ENCODE measurements around the gene CD70.
A peak's percentile ranks its signal among the peaks of the same experiment; 100 is the strongest.

The CD70 gene

GRCh38 chr19:6543866-6544347 lies 47.0 kb downstream of the CD70 start:
- Histone ChIP-seq H3K36me3 (ENCODE audit: control insufficient read depth in 2 of 2, insufficient read depth in 1 of 2, low read length in 2 of 2) (no peaks in the 10 kb centered on the region), H3K4me3 (ENCODE audit: low read depth, low read length) (no peak overlapping the region), H3K4me1 (ENCODE audit: control insufficient read depth, insufficient read depth, low read length) (no peaks in the 10 kb centered on the region), H3K27ac (ENCODE audit: extremely low read depth, low read depth, low read length) (no peak overlapping the region), H3K9me3 (ENCODE audit: control insufficient read depth, insufficient read depth, low read depth, low read length) (no peaks in the 10 kb centered on the region)
- CTCF ChIA-PET = no interaction called here
- POLR2A ChIA-PET = no interaction called here
- no peak for TF ChIP-seq TRIM28 (IDR thresholded peaks at IDR 0.05; ENCODE audit: borderline replicate concordance, low read length)
- TF ChIP-seq ZNF148 (tag by site-specific recombination; IDR thresholded peaks at IDR 0.05; ENCODE audit: borderline replicate concordance) = no peak
- no peak for TF ChIP-seq ZBTB17 (tag by site-specific recombination; IDR thresholded peaks at IDR 0.05)
- no peak for TF ChIP-seq ZNF169 (tag by site-specific recombination; IDR thresholded peaks at IDR 0.05)

- CTCF ChIA-PET = interaction anchor here (0.6 kb wide), 1 partner anchor 317 kb away, joined by 3 read pairs; no protein-coding TSS in a partner anchor
- Histone ChIP-seq H3K4me3 (ENCODE audit: low read depth, low read length) (no peak overlapping the region), H3K4me1 (ENCODE audit: control insufficient read depth, insufficient read depth, low read length) (no peaks in the 10 kb centered on the region), H3K9me3 (ENCODE audit: control insufficient read depth, insufficient read depth, low read depth, low read length) (no peaks in the 10 kb centered on the region), H3K27ac (ENCODE audit: extremely low read depth, low read depth, low read length) (no peak overlapping the region), H3K36me3 (ENCODE audit: control insufficient read depth in 2 of 2, insufficient read depth in 1 of 2, low read length in 2 of 2) (peaks cover 0 to 4% of the 10 kb centered on the region in 2 experiments; a peak in 1 of 3 replicates)
- TF ChIP-seq SCRT2 (tag by site-specific recombination; IDR thresholded peaks at IDR 0.05) (peak; percentile 74), ZNF629 (tag by site-specific recombination; IDR thresholded peaks at IDR 0.05) (peak; percentile 69), ATF2 (tag by site-specific recombination; IDR thresholded peaks at IDR 0.05; ENCODE audit: low read depth) (peak; percentile 90), ZNF600 (tag by site-specific recombination; IDR thresholded peaks at IDR 0.05) (no peak), HOXD13 (CRISPR knock-in tag; IDR thresholded peaks at IDR 0.05; ENCODE audit: borderline replicate concordance) (no peak), ZEB2 (tag by site-specific recombination; IDR thresholded peaks at IDR 0.05) (no peak), KLF9 (tag by site-specific recombination; IDR thresholded peaks at IDR 0.05; ENCODE audit: low read depth) (no peak), ZNF184 (tag by site-specific recombination; IDR thresholded peaks at IDR 0.05) (peak; percentile 95), ZNF585B (tag by site-specific recombination; IDR thresholded peaks at IDR 0.05) (no peak), OVOL3 (tag by site-specific recombination; IDR thresholded peaks at IDR 0.05) (no peak), ZBTB21 (tag by site-specific recombination; IDR thresholded peaks at IDR 0.05) (peak; percentile 76; the same call in 1 of the 2 replicates), GLIS1 (tag by site-specific recombination; IDR thresholded peaks at IDR 0.05) (no peak)
- POLR2A ChIA-PET = interaction anchor here (0.6 kb wide), 2 partner anchors 12 to 13 kb away, joined by 4 to 6 read pairs; no protein-coding TSS in a partner anchor
Observed at GRCh38 chr19:6540918-6541689, 49.8 kb downstream of the CD70 start.

- H3K36me3 ChIP-seq (ENCODE audit: control insufficient read depth in 2 of 2, insufficient read depth in 1 of 2, low read length in 2 of 2) = peaks cover 0 to 19% of the 10 kb centered on the region in 2 experiments; a peak in 1 of 3 replicates
- no peaks in the 10 kb centered on the region for H3K4me1 ChIP-seq (ENCODE audit: control insufficient read depth, insufficient read depth, low read length)
- ChIA-PET CTCF (interaction anchor here (1.2 kb wide), 1 partner anchor 13 kb away, joined by 4 read pairs; no protein-coding TSS in a partner anchor), POLR2A (interaction anchor here (0.6 to 1.0 kb wide), 3 partner anchors 9 to 344 kb away, joined by 3 to 5 read pairs (median 4); partner anchors contain the start of gene TNFSF9)
- H3K4me3 ChIP-seq (ENCODE audit: low read depth, low read length) = no peak overlapping the region
- no peak overlapping the region for H3K27ac ChIP-seq (ENCODE audit: extremely low read depth, low read depth, low read length)
- TF ChIP-seq ZNF701 (tag by site-specific recombination; IDR thresholded peaks at IDR 0.05) = no peak
- no peak for TF ChIP-seq GLI2 (tag by site-specific recombination; IDR thresholded peaks at IDR 0.05; ENCODE audit: borderline replicate concordance, low read depth)
- no peak for TF ChIP-seq ZNF18 (tag by site-specific recombination; IDR thresholded peaks at IDR 0.05)
- TF ChIP-seq ZNF223 (tag by site-specific recombination; IDR thresholded peaks at IDR 0.05) = no peak
- no peak for TF ChIP-seq ZNF530 (tag by site-specific recombination; IDR thresholded peaks at IDR 0.05; ENCODE audit: low read depth)
- TF ChIP-seq YY1 (tag by site-specific recombination; IDR thresholded peaks at IDR 0.05) = no peak
- no peak for TF ChIP-seq SP3 (tag by site-specific recombination; IDR thresholded peaks at IDR 0.05)
- no peaks in the 10 kb centered on the region for H3K9me3 ChIP-seq (ENCODE audit: control insufficient read depth, insufficient read depth, low read depth, low read length)
Observed at GRCh38 chr19:6539514-6539913, 51.4 kb downstream of the CD70 start.
